Thyroid gland (tissue), 4 donors: ENCODE results near the gene SLC6A12.

ENCODE experiments used
- CTCF ChIP-seq, 6 experiments: fragments of 200-600 bp in 3 of 6; fragments of 450-650 bp in 3 of 6; sonication (generic) in 3 of 6; IDR thresholded peaks; one replicate each; pipeline ENCODE4 v1.5.1; 2016 to 2019; ENCODE audit warnings: antibody characterized with exemption in 6 of 6, mild to moderate bottlenecking in 2 of 6, inconsistent platforms in 1 of 6, moderate library complexity in 1 of 6
- POLR2A ChIP-seq, 2 donors: fragments of 450-650 bp; IDR thresholded peaks; one replicate each; pipeline ENCODE4 v1.6.1; 2017; ENCODE audit warnings: antibody characterized with exemption in 2 of 2, mild to moderate bottlenecking in 2 of 2, moderate library complexity in 1 of 2

DNA sequence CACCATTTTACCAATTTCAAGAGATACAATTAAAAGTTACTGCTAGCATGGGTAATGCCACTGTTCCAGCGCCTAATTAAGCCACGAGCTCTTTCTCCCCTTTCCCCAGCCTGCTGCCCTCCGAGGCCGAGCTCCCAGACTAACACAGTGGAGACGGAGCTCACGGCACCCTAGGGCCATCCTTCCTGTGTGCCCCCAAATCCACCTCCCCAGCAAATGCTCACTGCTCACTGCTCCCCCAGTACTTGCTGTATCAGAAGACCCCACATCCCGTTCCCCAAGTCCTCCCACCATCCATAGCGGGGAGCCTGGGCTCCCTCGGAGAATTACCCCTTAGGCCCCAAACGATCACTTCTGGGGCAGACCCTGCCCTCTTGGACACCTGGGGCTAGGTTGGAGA is 42.7 kb downstream of the SLC6A12 start:
- no peak for TF ChIP-seq POLR2A (IDR thresholded peaks at IDR 0.05)
- no peak for TF ChIP-seq CTCF (IDR thresholded peaks at IDR 0.05)
